Stomach (tissue), 9 donors: ENCODE measurements around the gene OR2AK2. TPM values are rescaled to one million over a fixed set of nuclear protein-coding genes. Genes with fewer than 3 reads are reported as not detected.

Source experiments
- DNase-seq, 2 donors: peaks; one replicate each; pipeline versions ENCODE4 v3.0.0 to v3.0.0-alpha.2; 2013 to 2019
- H3K27ac ChIP-seq, 5 donors: fragments of 200-600 bp in 4 of 5; sonication (generic) in 4 of 5; one replicate each; pipeline ENCODE4 v1.5.1; 2013 to 2019; ENCODE audit warnings: mild to moderate bottlenecking in 1 of 5, moderate library complexity in 1 of 5
- H3K27me3 ChIP-seq, 3 donors: fragments of 200-600 bp; sonication (generic); one replicate each; pipeline ENCODE4 v1.5.1; 2017 to 2019; ENCODE audit warnings: mixed run types in 1 of 3
- H3K36me3 ChIP-seq, 4 donors: fragments of 200-600 bp; sonication (generic); 1 replicate in 3 of 4; 2 replicates in 1 of 4; pipeline ENCODE4 v1.5.1; 2016 to 2019
- H3K4me1 ChIP-seq, 4 donors: fragments of 200-600 bp; sonication (generic); one replicate each; pipeline ENCODE4 v1.5.1; 2016 to 2019
- H3K4me3 ChIP-seq, 4 donors: fragments of 200-600 bp; sonication (generic) in 3 of 4; one replicate each; pipeline ENCODE4 v1.5.1; 2016 to 2019; ENCODE audit warnings: mild to moderate bottlenecking in 1 of 4
- H3K9me3 ChIP-seq, 4 donors: fragments of 200-600 bp; sonication (generic); one replicate each; pipeline ENCODE4 v1.5.1; 2016 to 2019
- CTCF ChIP-seq, 7 experiments: fragments of 450-650 bp in 4 of 7; fragments of 200-600 bp in 3 of 7; sonication (generic) in 3 of 7; IDR thresholded peaks; one replicate each; pipeline ENCODE4 v1.5.1; 2016 to 2019; ENCODE audit warnings: antibody characterized with exemption in 7 of 7, control low read depth in 2 of 7, mild to moderate bottlenecking in 1 of 7
- EP300 ChIP-seq: sonication (generic); formaldehyde crosslinking; IDR thresholded peaks from one replicate; pipeline ENCODE4 v1.6.1; 2017; ENCODE audit warnings: antibody characterized with exemption
- POLR2A ChIP-seq, 4 donors: fragments of 450-650 bp; IDR thresholded peaks; one replicate each; pipeline ENCODE4 v1.6.1; 2016; ENCODE audit warnings: antibody characterized with exemption in 4 of 4, control low read depth in 2 of 4, mild to moderate bottlenecking in 1 of 4, moderate library complexity in 1 of 4
- POLR2AphosphoS5 ChIP-seq, 3 donors: sonication (generic); formaldehyde crosslinking; IDR thresholded peaks; one replicate each; pipeline ENCODE4 v1.6.1; 2016; ENCODE audit warnings: antibody characterized with exemption in 3 of 3
- WGBS, 5 donors: extraction: QIAGEN DNeasy Blood & Tissue Kit in 3 of 5; methylation state at CpG; one replicate each; pipeline versions ENCODE4 v1.1.5 to v1.1.7; 2013 to 2018; 5-methylcytosine and 5-hydroxymethylcytosine counted together
- intact Hi-C: fragments of 100-400 bp; cut with DNase I; formaldehyde crosslinking; loops from one replicate; pipeline ENCODE4 v1.15.1; 2023; ENCODE audit warnings: low total_unique reads
- polyA plus RNA-seq, 3 donors: library from polyadenylated mRNA; stranded (reverse); fragments of 200-250 nt; gene quantifications; one replicate each; pipeline ENCODE4 v1.2.3, GENCODE V29; 2013
- total RNA-seq, 5 donors: library from RNA; depleted of rRNA; stranded (reverse); fragments of >200 nt; gene quantifications; one replicate each; pipeline versions ENCODE4 v1.1.0 to v1.2.3, GENCODE V29; 2014 to 2016
- donor health status: healthy with polysubstance abuse.
- donor health status: Bipolar disorder and iron deficiency.
- donor health status: healthy.

OR2AK2 gene
- total and polyA plus RNA-seq, 8 donors: not detected

GRCh38 chr1:247942624-247943023, 22.4 kb upstream of the OR2AK2 start:
- TF ChIP-seq EP300: no peak
- TF ChIP-seq POLR2A (IDR thresholded peaks at IDR 0.05): no peak
- no peak for DNase-seq
- Histone ChIP-seq H3K9me3 (peaks cover 0 to 7% (median 5%) of the 10 kb centered on the region in 4 donors), H3K4me1 (no peaks in the 10 kb centered on the region), H3K36me3 (no peaks in the 10 kb centered on the region), H3K27ac (no peak overlapping the region), H3K4me3 (no peak overlapping the region), H3K27me3 (no peaks in the 10 kb centered on the region)
- intact Hi-C loops: no loop called here
- WGBS, 5 donors: 77 to 87% (median 83%) methylated on average over 6 of the region's 6 CpGs

- TF ChIP-seq EP300: no peak
- TF ChIP-seq POLR2A (IDR thresholded peaks at IDR 0.05): no peak
- TF ChIP-seq CTCF (IDR thresholded peaks at IDR 0.05): no peak
- no peak for TF ChIP-seq POLR2AphosphoS5 (IDR thresholded peaks at IDR 0.05)
- no peaks in the 10 kb centered on the region for H3K4me1 ChIP-seq
Observed at GRCh38 chr1:247948558-247948957, 16.5 kb upstream of the OR2AK2 start, which contains the start of gene OR2L8. Gene OR2L8, plus strand, starts transcription at chr1:247948858. Its CDS starts 0 bp downstream, at chr1:247948858.

GRCh38 chr1:247953408-247953807, 11.6 kb upstream of the OR2AK2 start:
- no peak for DNase-seq
- WGBS, 5 donors: 91 to 98% (median 95%) methylated on average over 1 of the region's 1 CpG
- no peak for TF ChIP-seq CTCF (IDR thresholded peaks at IDR 0.05)
- TF ChIP-seq POLR2A (IDR thresholded peaks at IDR 0.05): no peak
- TF ChIP-seq EP300: no peak
- TF ChIP-seq POLR2AphosphoS5 (IDR thresholded peaks at IDR 0.05): no peak
- Histone ChIP-seq H3K9me3 (peaks cover 0 to 3% (median 0%) of the 10 kb centered on the region in 4 donors), H3K27ac (no peak overlapping the region), H3K36me3 (no peaks in the 10 kb centered on the region), H3K27me3 (no peaks in the 10 kb centered on the region), H3K4me3 (no peak overlapping the region), H3K4me1 (no peaks in the 10 kb centered on the region)
- intact Hi-C loops: no loop called here

More at GRCh38 chr1:247948558-247948957, 16.5 kb upstream of the OR2AK2 start, which contains the start of gene OR2L8:
- Histone ChIP-seq H3K27ac (no peak within 1 kb of the TSS), H3K4me3 (no peak within 1 kb of the TSS), H3K36me3 (no peaks in the 10 kb centered on the region), H3K9me3 (peaks cover 0 to 7% (median 5%) of the 10 kb centered on the region in 4 donors), H3K27me3 (no peaks in the 10 kb centered on the region)
- 84 to 91% (median 88%) methylated on average over 3 of the region's 3 CpGs for WGBS, 5 donors
- DNase-seq: no peak
- intact Hi-C loops: no loop called here

GRCh38 chr1:247961791-247962190, 3.2 kb upstream of the OR2AK2 start:
- DNase-seq: no peak
- H3K4me3 ChIP-seq: no peak overlapping the region
- peaks cover 0 to 4% (median 0%) of the 10 kb centered on the region in 4 donors for H3K9me3 ChIP-seq
- no peaks in the 10 kb centered on the region for H3K27me3 ChIP-seq
- intact Hi-C loops: no loop called here
- 20 to 40% (median 29%) methylated on average over 3 of the region's 3 CpGs for WGBS, 5 donors
- H3K27ac ChIP-seq: no peak overlapping the region
- TF ChIP-seq POLR2AphosphoS5 (IDR thresholded peaks at IDR 0.05) (no peak), EP300 (no peak), POLR2A (IDR thresholded peaks at IDR 0.05) (no peak), CTCF (IDR thresholded peaks at IDR 0.05) (no peak)
- no peaks in the 10 kb centered on the region for H3K36me3 ChIP-seq
- no peaks in the 10 kb centered on the region for H3K4me1 ChIP-seq

GRCh38 chr1:247962911-247963588, 2.0 kb upstream of the OR2AK2 start:
- intact Hi-C loops: no loop called here
- no peaks in the 10 kb centered on the region for H3K4me1 ChIP-seq
- H3K4me3 ChIP-seq: no peak overlapping the region
- 56 to 75% (median 69%) methylated on average over 4 of the region's 4 CpGs for WGBS, 5 donors
- no peak overlapping the region for H3K27ac ChIP-seq
- DNase-seq: no peak
- H3K36me3 ChIP-seq: no peaks in the 10 kb centered on the region
- H3K9me3 ChIP-seq: peaks cover 0 to 4% (median 0%) of the 10 kb centered on the region in 4 donors
- H3K27me3 ChIP-seq: no peaks in the 10 kb centered on the region
- no peak for TF ChIP-seq EP300
- no peak for TF ChIP-seq CTCF (IDR thresholded peaks at IDR 0.05)
- TF ChIP-seq POLR2A (IDR thresholded peaks at IDR 0.05): no peak
- TF ChIP-seq POLR2AphosphoS5 (IDR thresholded peaks at IDR 0.05): no peak
